Hepatocyte (in vitro differentiated cells): Measurements from ENCODE around the gene WDTC1. TPM values are rescaled to one million over a fixed set of nuclear protein-coding genes. Genes with fewer than 3 reads are reported as not detected.
"Not testable (repeated sequence)": the region's sequence is repeated elsewhere in the genome, so short reads cannot be mapped to it uniquely, and the experiment has no call there.

ENCODE experiments used
- DNase-seq: peaks from one replicate; pipeline ENCODE4 v3.0.0-alpha.2; 2016; ENCODE audit warnings: low spot score
- H2AFZ ChIP-seq: fragments of 200-600 bp; sonication (generic); 2 replicates; pipeline ENCODE4 v1.6.0; 2016; ENCODE audit warnings: antibody characterized with exemption, mild to moderate bottlenecking
- H3K27ac ChIP-seq: fragments of 200-600 bp; sonication (generic); 2 replicates; pipeline ENCODE4 v1.5.1; 2016; ENCODE audit warnings: mild to moderate bottlenecking
- H3K27me3 ChIP-seq: fragments of 200-600 bp; sonication (generic); 2 replicates; pipeline ENCODE4 v1.6.1; 2016
- H3K36me3 ChIP-seq: fragments of 200-600 bp; sonication (generic); replicated peaks from 2 replicates; pipeline ENCODE4 v1.5.1; 2016; ENCODE audit warnings: low read depth; ENCODE audit not compliant: insufficient read depth
- H3K4me1 ChIP-seq: fragments of 200-600 bp; sonication (generic); 2 replicates; pipeline ENCODE4 v1.5.1; 2016; ENCODE audit warnings: mild to moderate bottlenecking, moderate library complexity; ENCODE audit not compliant: insufficient read depth
- H3K4me2 ChIP-seq: fragments of 200-600 bp; sonication (generic); 2 replicates; pipeline ENCODE4 v1.6.0; 2016
- H3K4me3 ChIP-seq: fragments of 200-600 bp; sonication (generic); 2 replicates; pipeline ENCODE4 v1.5.1; 2016; ENCODE audit warnings: mild to moderate bottlenecking
- H3K79me2 ChIP-seq: fragments of 200-600 bp; sonication (generic); 2 replicates; pipeline ENCODE4 v1.6.0; 2017; ENCODE audit warnings: mild to moderate bottlenecking
- H3K9me2 ChIP-seq: fragments of 200-600 bp; sonication (generic); replicated peaks from 2 replicates; pipeline ENCODE4 v1.6.0; 2017; ENCODE audit warnings: mild to moderate bottlenecking; ENCODE audit not compliant: insufficient read depth
- H3K9me3 ChIP-seq: fragments of 200-600 bp; sonication (generic); 2 replicates; pipeline ENCODE4 v1.5.1; 2016; ENCODE audit warnings: low read depth, mild to moderate bottlenecking
- H4K20me1 ChIP-seq: fragments of 200-600 bp; sonication (generic); 2 replicates; pipeline ENCODE4 v1.6.0; 2016; ENCODE audit warnings: mild to moderate bottlenecking; ENCODE audit not compliant: insufficient read depth, poor library complexity, severe bottlenecking
- CTCF ChIP-seq: fragments of 200-600 bp; sonication (generic); IDR thresholded peaks from 2 replicates; pipeline ENCODE4 v1.5.1; 2016; ENCODE audit warnings: antibody characterized with exemption, mild to moderate bottlenecking; ENCODE audit not compliant: poor library complexity
- EZH2 ChIP-seq: fragments of 200-600 bp; sonication (generic); IDR thresholded peaks from 2 replicates; pipeline ENCODE4 v1.6.1; 2016; ENCODE audit warnings: antibody characterized with exemption, mild to moderate bottlenecking, borderline replicate concordance
- EZH2phosphoT487 ChIP-seq: fragments of 200-600 bp; sonication (generic); IDR thresholded peaks from one replicate; pipeline ENCODE4 v1.6.1; 2018; ENCODE audit warnings: antibody characterized with exemption, mild to moderate bottlenecking, low read depth, moderate library complexity; ENCODE audit not compliant: unreplicated experiment, severe bottlenecking
- WGBS: methylation state at CpG from one replicate; pipeline ENCODE4 v1.1.6; 2016; ENCODE audit warnings: low lambda C conversion rate; ENCODE audit errors: missing lambda C conversion rate; 5-methylcytosine and 5-hydroxymethylcytosine counted together
- polyA plus RNA-seq: library from polyadenylated mRNA; unstranded; fragments of >200 nt; fragmentation: Nextera tagmentation; extraction: Ambion mirVana; gene quantifications from 2 replicates; pipeline ENCODE4 v1.2.1, GENCODE V29; 2016
- total RNA-seq: library from RNA; depleted of rRNA; stranded (reverse); fragments of >200 nt; gene quantifications from 2 replicates; pipeline ENCODE4 v1.2.3, GENCODE V29; 2014

Gene WDTC1
- total and polyA plus RNA-seq, 2 experiments from 2014 or later = 11.0 to 22.8 TPM

- Histone ChIP-seq H3K27me3 (no peaks in the 10 kb centered on the region), H3K36me3 (no peaks in the 10 kb centered on the region), H3K79me2 (no peaks in the 10 kb centered on the region), H3K4me2 (no peak overlapping the region), H3K4me3 (no peak overlapping the region), H3K4me1 (no peaks in the 10 kb centered on the region), H3K9me2 (no peaks in the 10 kb centered on the region), H2AFZ (no peak overlapping the region), H3K27ac (no peak overlapping the region), H3K9me3 (no peaks in the 10 kb centered on the region), H4K20me1 (no peaks in the 10 kb centered on the region)
- DNase-seq = no peak
- 96% methylated on average over 7 of the region's 7 CpGs for WGBS
- TF ChIP-seq EZH2 (no peak), EZH2phosphoT487 (no peak), CTCF (no peak)
Observed at GRCh38 chr1:27216466-27216865, 18.0 kb upstream of the WDTC1 start.

GRCh38 chr1:27217401-27217800 is 17.0 kb upstream of the WDTC1 start:
- Histone ChIP-seq H3K36me3 (no peaks in the 10 kb centered on the region), H3K79me2 (no peaks in the 10 kb centered on the region), H4K20me1 (no peaks in the 10 kb centered on the region), H3K27ac (no peak overlapping the region), H3K9me2 (no peaks in the 10 kb centered on the region), H3K4me1 (no peaks in the 10 kb centered on the region), H3K27me3 (no peaks in the 10 kb centered on the region), H3K4me3 (no peak overlapping the region), H2AFZ (no peak overlapping the region), H3K4me2 (no peak overlapping the region), H3K9me3 (no peaks in the 10 kb centered on the region)
- 94% methylated on average over 6 of the region's 6 CpGs for WGBS
- TF ChIP-seq EZH2 (no peak), CTCF (no peak), EZH2phosphoT487 (no peak)
- DNase-seq = no peak

- Histone ChIP-seq H3K9me2 (no peaks in the 10 kb centered on the region), H3K4me2 (no peak overlapping the region), H3K27ac (no peak overlapping the region), H3K27me3 (no peaks in the 10 kb centered on the region), H3K79me2 (no peaks in the 10 kb centered on the region), H3K9me3 (no peaks in the 10 kb centered on the region), H2AFZ (no peak overlapping the region), H4K20me1 (no peaks in the 10 kb centered on the region), H3K36me3 (no peaks in the 10 kb centered on the region), H3K4me1 (no peaks in the 10 kb centered on the region), H3K4me3 (no peak overlapping the region)
- no peak for DNase-seq
- 91% methylated on average over 3 of the region's 3 CpGs for WGBS
- TF ChIP-seq EZH2 (no peak), CTCF (no peak), EZH2phosphoT487 (no peak)
Observed at GRCh38 chr1:27218736-27219135, 15.7 kb upstream of the WDTC1 start.

GRCh38 chr1:27220096-27220495 is 14.3 kb upstream of the WDTC1 start:
- DNase-seq = no peak
- Histone ChIP-seq H3K79me2 (no peaks in the 10 kb centered on the region), H2AFZ (no peak overlapping the region), H3K36me3 (no peaks in the 10 kb centered on the region), H3K9me2 (no peaks in the 10 kb centered on the region), H3K9me3 (no peaks in the 10 kb centered on the region), H3K4me1 (no peaks in the 10 kb centered on the region), H3K27ac (no peak overlapping the region), H4K20me1 (no peaks in the 10 kb centered on the region), H3K27me3 (no peaks in the 10 kb centered on the region), H3K4me3 (no peak overlapping the region), H3K4me2 (no peak overlapping the region)
- WGBS = 20% methylated on average over 2 of the region's 2 CpGs
- TF ChIP-seq EZH2phosphoT487 (no peak), CTCF (no peak), EZH2 (no peak)

- not testable (repeated sequence) for H3K9me2 ChIP-seq, DNase-seq, H3K79me2 ChIP-seq, H3K4me3 ChIP-seq, H3K27me3 ChIP-seq, H2AFZ ChIP-seq, H3K36me3 ChIP-seq, H3K27ac ChIP-seq, H3K4me1 ChIP-seq, H3K4me2 ChIP-seq, H3K9me3 ChIP-seq, H4K20me1 ChIP-seq
- 80% methylated on average over 5 of the region's 5 CpGs for WGBS
Observed at GRCh38 chr1:27220702-27221497, 13.5 kb upstream of the WDTC1 start.
